ENCODE results near the gene TROAP.

- no peak for TF ChIP-seq EZH2phosphoT487 (IDR thresholded peaks at IDR 0.05; ENCODE audit: borderline replicate concordance)
- TF ChIP-seq, protein P1, sequence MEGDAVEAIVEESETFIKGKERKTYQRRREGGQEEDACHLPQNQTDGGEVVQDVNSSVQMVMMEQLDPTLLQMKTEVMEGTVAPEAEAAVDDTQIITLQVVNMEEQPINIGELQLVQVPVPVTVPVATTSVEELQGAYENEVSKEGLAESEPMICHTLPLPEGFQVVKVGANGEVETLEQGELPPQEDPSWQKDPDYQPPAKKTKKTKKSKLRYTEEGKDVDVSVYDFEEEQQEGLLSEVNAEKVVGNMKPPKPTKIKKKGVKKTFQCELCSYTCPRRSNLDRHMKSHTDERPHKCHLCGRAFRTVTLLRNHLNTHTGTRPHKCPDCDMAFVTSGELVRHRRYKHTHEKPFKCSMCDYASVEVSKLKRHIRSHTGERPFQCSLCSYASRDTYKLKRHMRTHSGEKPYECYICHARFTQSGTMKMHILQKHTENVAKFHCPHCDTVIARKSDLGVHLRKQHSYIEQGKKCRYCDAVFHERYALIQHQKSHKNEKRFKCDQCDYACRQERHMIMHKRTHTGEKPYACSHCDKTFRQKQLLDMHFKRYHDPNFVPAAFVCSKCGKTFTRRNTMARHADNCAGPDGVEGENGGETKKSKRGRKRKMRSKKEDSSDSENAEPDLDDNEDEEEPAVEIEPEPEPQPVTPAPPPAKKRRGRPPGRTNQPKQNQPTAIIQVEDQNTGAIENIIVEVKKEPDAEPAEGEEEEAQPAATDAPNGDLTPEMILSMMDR (conservative IDR thresholded peaks at IDR 0.05; ENCODE audit: low read length): peak; percentile 80
Observed at GRCh38 chr12:49336645-49337584, 13.9 kb downstream of the TROAP start, which contains the start of gene C1QL4.

All from Loucy (cell line).